HepG2 (cell line): ENCODE results near the gene ANAPC16. TPM values are rescaled to one million over a fixed set of nuclear protein-coding genes. Genes with fewer than 3 reads are reported as not detected.

Experiments
- ARID4A ChIP-seq: sonication (generic); formaldehyde crosslinking; IDR thresholded peaks from 2 replicates; pipeline ENCODE4 v1.5.0; 2020; ENCODE audit warnings: mild to moderate bottlenecking, missing genetic modification reagents, borderline replicate concordance
- HIC2 ChIP-seq: sonication (generic); formaldehyde crosslinking; IDR thresholded peaks from 2 replicates; pipeline ENCODE4 v1.9.0; 2022; ENCODE audit warnings: low read depth, missing genetic modification reagents
- KAT7 ChIP-seq: IDR thresholded peaks from 2 replicates; pipeline ENCODE4 v1.6.1; 2018; ENCODE audit warnings: borderline replicate concordance, missing compliant biosample characterization
- MTA1 ChIP-seq: sonication (generic); formaldehyde crosslinking; IDR thresholded peaks from 2 replicates; pipeline ENCODE4 v1.4.0; 2020; ENCODE audit warnings: missing genetic modification reagents, mild to moderate bottlenecking, borderline replicate concordance
- RBFOX2 ChIP-seq: fragments of 200-400 bp; formaldehyde crosslinking; IDR thresholded peaks from 2 replicates; pipeline ENCODE4 v1.6.1; 2017; ENCODE audit warnings: low read depth, mild to moderate bottlenecking, low read length
- RXRB ChIP-seq: IDR thresholded peaks from 2 replicates; pipeline ENCODE4 v1.6.1; 2016; ENCODE audit warnings: borderline replicate concordance, missing genetic modification reagents, missing compliant biosample characterization
- SAP130 ChIP-seq: IDR thresholded peaks from 2 replicates; pipeline ENCODE4 v1.6.1; 2016; ENCODE audit warnings: low read depth
- THAP8 ChIP-seq: sonication (generic); formaldehyde crosslinking; IDR thresholded peaks from 2 replicates; pipeline ENCODE4 v1.5.1; 2020; ENCODE audit warnings: missing genetic modification reagents, mild to moderate bottlenecking, borderline replicate concordance
- ZBTB33 ChIP-seq: sonication (generic); formaldehyde crosslinking; IDR thresholded peaks from 2 replicates; pipeline ENCODE4 v1.4.0; 2020; ENCODE audit warnings: missing genetic modification reagents
- ZBTB8A ChIP-seq: sonication (generic); formaldehyde crosslinking; IDR thresholded peaks from 2 replicates; pipeline ENCODE4 v1.4.0; 2020; ENCODE audit warnings: mild to moderate bottlenecking, low read depth, missing genetic modification reagents, borderline replicate concordance
- ZFP41 ChIP-seq: sonication (generic); formaldehyde crosslinking; IDR thresholded peaks from 2 replicates; pipeline ENCODE4 v1.4.0; 2020; ENCODE audit warnings: mild to moderate bottlenecking, missing genetic modification reagents, borderline replicate concordance
- ZKSCAN1 ChIP-seq: fragments of 150-350 bp; IDR thresholded peaks from 2 replicates; pipeline ENCODE4 v1.6.1; 2014; ENCODE audit warnings: low read length
- ZKSCAN8 ChIP-seq: IDR thresholded peaks from 2 replicates; pipeline ENCODE4 v1.6.1; 2016; ENCODE audit warnings: borderline replicate concordance, missing genetic modification reagents, missing compliant biosample characterization
- ZMYM2 ChIP-seq: sonication (generic); formaldehyde crosslinking; IDR thresholded peaks from 2 replicates; pipeline ENCODE4 v1.8.0; 2022; ENCODE audit warnings: mild to moderate bottlenecking, missing genetic modification reagents
- ZNF235 ChIP-seq: sonication (generic); formaldehyde crosslinking; IDR thresholded peaks from 2 replicates; pipeline ENCODE4 v1.8.1; 2023; ENCODE audit warnings: mild to moderate bottlenecking, missing genetic modification reagents, borderline replicate concordance
- ZNF331 ChIP-seq: sonication (generic); formaldehyde crosslinking; IDR thresholded peaks from 2 replicates; pipeline ENCODE4 v1.4.0; 2020; ENCODE audit warnings: missing genetic modification reagents
- ZNF460 ChIP-seq: sonication (generic); formaldehyde crosslinking; IDR thresholded peaks from 2 replicates; pipeline ENCODE4 v1.5.1; 2020; ENCODE audit warnings: missing genetic modification reagents, mild to moderate bottlenecking, borderline replicate concordance
- ZNF615 ChIP-seq: sonication (generic); formaldehyde crosslinking; IDR thresholded peaks from 2 replicates; pipeline ENCODE4 v1.5.0; 2020; ENCODE audit warnings: mild to moderate bottlenecking, missing genetic modification reagents, borderline replicate concordance
- ZNF768 ChIP-seq: sonication (generic); formaldehyde crosslinking; IDR thresholded peaks from 2 replicates; pipeline ENCODE4 v1.4.0; 2020; ENCODE audit warnings: missing genetic modification reagents
- ZSCAN21 ChIP-seq: sonication (generic); formaldehyde crosslinking; IDR thresholded peaks from 2 replicates; pipeline ENCODE4 v1.8.0; 2022; ENCODE audit warnings: mild to moderate bottlenecking, missing genetic modification reagents, moderate library complexity, borderline replicate concordance
- polyA plus RNA-seq, 8 experiments: library from polyadenylated mRNA; depleted of rRNA in 3 of 8; stranded (reverse) in 7 of 8; unstranded in 1 of 8; fragments of >200 nt; fragmentation: Illumina TruSeq in 4 of 8; extraction: Trizol in 4 of 8; gene quantifications; 2 replicates each; pipeline versions ENCODE4 v1.2.1 to v1.2.3, GENCODE V29; 2011 to 2016; ENCODE audit warnings: low read depth in 4 of 8, missing spikeins in 1 of 8, mixed read lengths in 1 of 8; ENCODE audit not compliant: insufficient read depth in 1 of 8
- total RNA-seq, 5 experiments: library from RNA; depleted of rRNA; stranded (reverse); fragments of >200 nt; fragmentation: Illumina TruSeq; extraction: Trizol; gene quantifications; 2 replicates each; pipeline ENCODE4 v1.2.3, GENCODE V29; 2016; ENCODE audit warnings: low read depth in 1 of 5

The ANAPC16 gene
- total and polyA plus RNA-seq, 2 of the 13 experiments (the other 11 are each of a cell fraction or from before 2014, with no cell fraction given), result 74.8 to 89.4 TPM

- TF ChIP-seq ZBTB33 (CRISPR knock-in tag) (peak; percentile 48; the same call in 1 of the 2 replicates), MTA1 (CRISPR knock-in tag) (peak; percentile 68; the same call in 1 of the 2 replicates), ZBTB8A (no peak), SAP130 (CRISPR knock-in tag) (peak; percentile 80), RBFOX2 (peak; percentile 78), ZNF235 (CRISPR knock-in tag) (no peak), ZFP41 (CRISPR knock-in tag) (peak; percentile 35; the same call in 1 of the 2 replicates), HIC2 (CRISPR knock-in tag) (0 out of 2 replicates have a peak, but pooled peaks have one; percentile 12), ZMYM2 (0 out of 2 replicates have a peak, but pooled peaks have one; percentile 48), ZKSCAN8 (0 out of 2 replicates have a peak, but pooled peaks have one; percentile 2), ZNF768 (CRISPR knock-in tag) (peak; percentile 38; the same call in 1 of the 2 replicates), ZSCAN21 (CRISPR knock-in tag) (peak; percentile 74; the same call in 1 of the 2 replicates), ZNF615 (CRISPR knock-in tag) (no peak), KAT7 (CRISPR knock-in tag) (no peak), ARID4A (CRISPR knock-in tag) (peak; percentile 70), THAP8 (CRISPR knock-in tag) (0 out of 2 replicates have a peak, but pooled peaks have one; percentile 69), ZNF460 (CRISPR knock-in tag) (no peak; the same call in 1 of the 2 replicates), ZKSCAN1 (no peak), RXRB (CRISPR knock-in tag) (peak; percentile 81), ZNF331 (no peak; the same call in 1 of the 2 replicates)
Measured at GRCh38 chr10:72260976-72261783, 45.4 kb downstream of the ANAPC16 start (continued).
